NCI-H748 (cell line): ENCODE results near the gene NUCB2.

ENCODE experiments used
- DNase-seq: peaks from one replicate; lab custom pipeline; 2025; ENCODE audit not compliant: unreplicated experiment; lab: John Stamatoyannopoulos, UW

Gene NUCB2

DNA sequence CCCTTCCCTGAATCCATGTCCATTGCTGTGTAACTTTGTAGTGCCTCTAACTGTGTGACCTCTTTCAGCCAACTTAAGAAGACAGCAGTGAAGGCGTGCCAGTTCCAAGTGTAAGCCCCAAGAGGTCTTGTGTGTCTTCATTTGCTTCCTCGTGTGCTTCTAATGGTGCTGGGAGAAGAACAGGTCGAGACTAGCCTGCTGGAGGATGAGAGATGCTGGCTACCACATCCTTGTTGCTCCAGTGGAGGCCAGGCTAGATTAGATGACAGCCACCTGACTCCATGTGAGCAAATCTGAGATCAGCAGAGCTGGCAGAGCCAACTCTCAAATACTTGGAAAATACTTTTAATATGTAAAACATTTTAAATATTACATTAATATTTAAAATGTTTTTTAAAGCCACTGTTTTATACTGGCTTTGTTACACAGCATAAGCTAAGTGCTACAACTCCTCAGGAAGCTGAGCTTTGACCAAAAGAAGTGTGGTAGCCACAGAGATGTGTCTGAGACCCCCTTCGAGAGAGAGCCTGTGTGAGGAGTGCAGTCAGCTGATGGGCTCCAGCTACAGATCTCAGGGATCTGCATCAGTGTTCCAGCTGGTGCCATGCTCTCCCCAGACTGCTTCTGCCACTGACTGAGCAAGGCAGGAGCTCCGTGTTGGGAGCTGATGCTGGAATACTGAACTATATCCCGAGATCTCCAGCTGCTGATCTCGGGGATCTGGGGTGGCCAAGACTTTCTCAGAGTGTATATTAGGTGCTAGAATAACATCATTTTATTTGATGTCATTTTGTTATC is 103.0 kb downstream of the NUCB2 start:
- no peak for DNase-seq

DNA sequence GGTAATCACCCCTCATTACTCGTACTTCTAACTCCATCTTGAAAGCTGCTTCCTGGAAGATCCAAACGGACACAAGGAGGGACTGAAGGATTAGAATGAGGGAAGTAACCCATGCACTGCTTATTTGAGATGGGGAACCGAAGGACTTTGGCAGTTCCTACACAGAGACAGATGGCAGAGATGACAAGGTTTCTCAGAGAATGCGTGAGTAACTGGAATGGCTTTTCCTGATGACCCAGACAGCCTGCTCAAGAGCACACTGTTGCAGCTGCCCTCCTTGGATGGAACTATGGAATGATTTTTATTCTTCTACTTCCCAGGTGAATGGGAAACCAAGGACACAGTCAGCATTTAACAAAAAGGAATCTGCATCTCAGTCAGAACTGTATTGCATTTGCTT is 104.6 kb downstream of the NUCB2 start:
- DNase-seq, result no peak
